ENCODE measurements around the gene SDF2.
A peak's percentile ranks its signal among the peaks of the same experiment; 100 is the strongest.
"Not testable (repeated sequence)": the region's sequence is repeated elsewhere in the genome, so short reads cannot be mapped to it uniquely, and the experiment has no call there.

The SDF2 gene

DNA sequence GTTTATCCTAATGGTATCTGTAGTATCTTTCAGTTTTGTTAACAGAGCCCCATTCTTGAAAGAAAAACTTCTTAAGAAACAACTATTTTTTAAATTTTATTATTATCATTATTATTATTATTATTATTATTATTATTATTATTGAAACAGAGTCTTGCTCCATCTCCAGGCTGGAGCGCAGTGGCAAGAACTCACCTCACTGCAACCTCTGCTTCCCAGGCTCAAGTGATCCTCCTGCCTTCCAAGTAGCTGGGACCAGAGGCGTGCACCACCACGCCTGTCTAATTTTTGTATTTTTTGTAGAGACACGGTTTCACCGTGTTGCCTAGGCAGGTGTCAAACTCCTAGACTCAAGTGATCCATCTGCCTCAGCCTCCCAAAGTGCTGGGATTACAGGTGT lies 23.7 kb upstream of the SDF2 start:
- DNase-seq (ENCODE audit: low spot score): no peak

DNA sequence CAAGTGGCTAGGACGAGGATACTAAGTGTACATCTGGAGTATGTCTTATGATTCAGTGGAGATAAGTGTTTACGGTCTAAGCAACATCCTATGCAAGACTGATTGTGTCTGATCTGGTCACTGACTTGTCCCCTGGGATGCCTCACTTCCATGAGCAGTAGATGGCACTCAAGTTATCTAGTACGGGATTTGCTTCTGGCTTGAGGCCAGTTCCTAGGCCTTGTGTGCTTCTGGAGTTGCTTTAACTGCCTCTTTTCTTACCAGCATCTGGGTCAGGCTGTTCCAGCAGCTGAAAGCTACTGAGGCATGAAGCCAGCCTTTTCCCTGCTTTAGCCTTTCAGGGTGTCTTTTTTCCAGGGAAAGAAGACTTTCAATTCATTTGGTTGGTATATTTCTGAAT lies 23.3 kb upstream of the SDF2 start:
- peak; percentile 95 for DNase-seq (ENCODE audit: low spot score)

DNA sequence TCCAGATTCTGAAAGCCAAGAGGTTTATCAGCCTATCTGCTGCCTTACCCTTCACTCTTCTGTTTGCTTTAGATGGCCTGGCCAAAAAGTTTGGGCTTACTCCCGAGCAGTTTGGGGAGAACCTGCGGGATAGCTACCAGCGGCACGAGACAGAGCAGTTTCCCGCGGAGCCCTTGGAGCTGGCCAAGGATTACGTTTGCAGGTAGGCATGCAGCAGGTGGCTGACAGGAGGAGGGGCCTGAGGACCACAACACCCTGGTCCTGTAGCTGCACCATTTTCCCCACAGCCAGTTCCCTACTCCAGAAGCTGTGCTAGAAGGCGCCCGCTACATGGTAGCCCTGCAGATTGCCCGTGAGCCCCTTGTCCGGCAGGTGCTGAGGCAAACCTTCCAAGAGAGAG lies 20.9 kb upstream of the SDF2 start:
- no peak for DNase-seq (ENCODE audit: low spot score)

DNA sequence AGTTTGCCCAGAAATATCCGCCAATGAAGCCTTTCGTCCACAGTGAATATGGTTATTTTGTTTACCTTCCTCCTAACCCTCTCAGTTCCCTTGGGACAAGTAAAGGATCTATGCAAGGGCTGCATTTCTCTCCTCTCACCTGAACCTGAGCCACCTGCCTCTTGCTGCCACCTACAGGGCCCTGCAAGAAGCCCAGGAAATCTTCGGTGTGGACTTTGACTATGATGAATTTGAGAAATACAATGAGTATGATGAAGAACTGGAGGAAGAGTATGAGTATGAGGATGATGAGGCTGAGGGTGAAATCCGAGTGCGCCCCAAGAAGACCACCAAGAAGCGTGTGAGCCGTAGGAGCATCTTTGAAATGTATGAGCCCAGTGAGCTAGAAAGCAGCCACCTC lies 14.3 kb upstream of the SDF2 start:
- no peak for DNase-seq (ENCODE audit: low spot score)

DNA sequence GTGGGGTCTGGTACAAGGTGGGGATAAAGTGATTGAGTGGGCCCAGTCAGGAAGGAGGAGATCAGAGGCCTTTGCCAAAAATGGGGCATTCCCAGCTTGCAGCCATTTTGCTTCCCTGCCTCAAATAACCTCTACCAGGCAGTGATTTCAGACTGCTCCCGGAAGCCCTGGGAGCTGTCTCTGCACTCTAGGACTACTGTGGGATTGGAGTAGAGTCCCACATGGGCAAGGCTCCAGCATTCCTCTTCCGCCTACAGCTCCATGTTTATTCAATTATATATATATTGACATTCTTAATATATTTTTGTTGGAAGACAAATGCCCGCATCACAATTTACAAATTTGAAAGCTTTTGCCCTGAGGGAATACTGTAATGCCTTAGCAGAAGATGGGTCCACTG lies 13.8 kb upstream of the SDF2 start:
- DNase-seq (ENCODE audit: low spot score): no peak

DNA sequence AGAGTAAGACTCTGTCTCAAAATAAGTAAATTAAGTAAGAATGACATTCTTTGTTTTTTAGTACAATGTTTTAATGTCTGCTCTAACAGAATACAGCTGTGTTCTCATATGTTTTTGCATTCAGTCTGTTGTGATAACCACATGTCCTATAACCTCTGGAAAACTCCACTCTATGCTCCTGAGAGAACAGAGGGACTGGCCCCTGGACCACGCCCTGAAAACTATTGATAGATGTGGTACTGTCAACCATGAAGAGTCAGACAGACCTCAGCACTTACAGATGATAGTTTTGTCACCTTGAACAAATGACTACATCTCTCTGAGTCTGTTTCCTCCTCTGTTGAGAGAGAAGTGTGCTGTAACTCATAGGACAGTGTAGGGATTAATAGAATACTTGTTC lies 8.2 kb upstream of the SDF2 start:
- DNase-seq (ENCODE audit: low spot score): no peak

DNA sequence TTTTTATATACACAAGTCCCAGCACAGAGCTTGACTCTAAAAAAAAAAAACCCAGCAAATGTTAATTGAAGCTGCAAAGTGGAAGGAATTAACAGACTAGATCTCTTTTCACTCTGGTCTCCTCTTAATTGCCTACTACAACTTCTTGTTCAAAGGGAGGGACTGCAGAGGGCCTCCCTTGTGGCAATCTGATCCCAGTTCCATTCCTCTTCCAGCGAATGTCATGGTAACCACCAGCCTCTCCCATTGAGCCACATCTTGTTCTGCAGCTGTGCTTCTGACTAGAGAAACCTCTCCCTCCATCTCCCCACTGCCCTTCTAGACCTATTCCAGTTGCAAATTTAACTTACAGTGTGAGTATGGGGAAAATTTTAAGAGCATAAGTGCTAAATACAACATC lies 6.2 kb upstream of the SDF2 start:
- DNase-seq (ENCODE audit: low spot score): no peak

DNA sequence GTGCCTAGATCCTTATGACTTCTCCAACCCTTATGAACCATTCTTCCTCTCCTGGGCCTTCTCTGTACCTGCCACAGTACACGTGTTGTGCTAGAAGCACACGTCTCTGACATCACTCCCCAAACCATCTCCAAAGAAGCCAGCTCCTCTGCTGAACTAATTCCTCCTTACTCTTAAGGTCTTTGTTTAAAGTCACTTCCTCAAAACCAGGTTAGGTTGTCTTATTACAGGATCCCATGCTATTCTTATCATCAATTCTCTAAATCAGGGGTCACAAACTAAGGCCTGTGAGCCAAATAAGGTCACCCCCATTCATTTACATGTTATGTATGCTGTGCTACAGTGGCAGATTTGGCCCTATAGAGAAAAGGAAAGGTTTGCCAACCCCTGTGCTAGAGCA lies 4.3 kb upstream of the SDF2 start:
- no peak for DNase-seq (ENCODE audit: low spot score)

DNA sequence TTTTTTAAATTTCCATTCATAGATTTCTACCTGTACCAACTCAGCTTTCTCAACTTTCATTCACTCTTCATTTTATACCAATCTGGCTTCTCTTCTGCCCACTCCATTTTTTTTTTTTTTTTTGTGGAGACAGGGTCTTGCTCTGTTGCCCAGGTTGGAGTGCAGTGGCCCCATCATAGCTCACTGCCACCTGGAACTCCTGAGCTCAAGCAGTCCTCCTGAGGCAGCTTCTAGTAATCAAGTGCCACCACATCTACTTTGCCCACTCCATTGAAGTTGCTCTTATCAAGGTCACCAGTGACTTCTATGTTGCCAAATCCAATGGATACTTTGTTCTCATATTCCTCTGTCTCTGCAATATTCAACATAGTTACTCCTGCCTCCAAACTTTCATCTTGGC lies 2.0 kb upstream of the SDF2 start:
- no peak for DNase-seq (ENCODE audit: low spot score)

DNA sequence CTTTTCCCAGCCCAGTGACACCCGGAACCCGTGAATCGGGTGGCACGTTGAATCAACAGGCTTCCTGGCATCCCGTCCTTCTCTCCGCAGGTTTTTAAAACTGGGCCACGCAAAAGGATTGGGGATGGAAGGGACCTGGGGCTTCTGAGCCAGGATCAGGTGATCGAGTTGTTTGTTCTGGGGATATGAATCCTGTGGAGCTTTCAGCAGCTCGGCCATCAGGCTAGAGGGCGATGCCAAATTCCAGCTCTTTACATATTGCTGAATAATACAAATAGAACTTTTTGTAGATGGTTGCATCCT lies 772 bp upstream of the SDF2 start:
- DNase-seq (ENCODE audit: low spot score): no peak

DNA sequence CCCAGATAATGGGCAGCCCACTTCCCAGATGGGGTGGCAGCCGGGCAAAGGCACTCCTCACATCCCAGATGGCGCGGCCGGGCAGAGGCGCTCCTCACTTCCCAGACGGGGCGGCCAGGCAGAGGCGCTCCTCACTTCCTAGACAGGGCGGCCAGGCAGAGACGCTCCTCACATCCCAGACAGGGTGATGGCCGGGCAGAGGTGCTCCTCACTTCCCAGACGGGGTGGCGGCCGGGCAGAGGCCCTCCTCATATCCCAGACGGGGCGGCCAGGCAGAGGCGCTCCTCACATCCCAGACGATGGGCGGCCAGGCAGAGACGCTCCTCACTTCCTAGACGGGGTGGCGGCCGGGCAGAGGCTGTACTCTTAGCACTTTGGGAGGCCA lies 2.2 kb downstream of the SDF2 start:
- DNase-seq (ENCODE audit: low spot score): not testable (repeated sequence)

DNA sequence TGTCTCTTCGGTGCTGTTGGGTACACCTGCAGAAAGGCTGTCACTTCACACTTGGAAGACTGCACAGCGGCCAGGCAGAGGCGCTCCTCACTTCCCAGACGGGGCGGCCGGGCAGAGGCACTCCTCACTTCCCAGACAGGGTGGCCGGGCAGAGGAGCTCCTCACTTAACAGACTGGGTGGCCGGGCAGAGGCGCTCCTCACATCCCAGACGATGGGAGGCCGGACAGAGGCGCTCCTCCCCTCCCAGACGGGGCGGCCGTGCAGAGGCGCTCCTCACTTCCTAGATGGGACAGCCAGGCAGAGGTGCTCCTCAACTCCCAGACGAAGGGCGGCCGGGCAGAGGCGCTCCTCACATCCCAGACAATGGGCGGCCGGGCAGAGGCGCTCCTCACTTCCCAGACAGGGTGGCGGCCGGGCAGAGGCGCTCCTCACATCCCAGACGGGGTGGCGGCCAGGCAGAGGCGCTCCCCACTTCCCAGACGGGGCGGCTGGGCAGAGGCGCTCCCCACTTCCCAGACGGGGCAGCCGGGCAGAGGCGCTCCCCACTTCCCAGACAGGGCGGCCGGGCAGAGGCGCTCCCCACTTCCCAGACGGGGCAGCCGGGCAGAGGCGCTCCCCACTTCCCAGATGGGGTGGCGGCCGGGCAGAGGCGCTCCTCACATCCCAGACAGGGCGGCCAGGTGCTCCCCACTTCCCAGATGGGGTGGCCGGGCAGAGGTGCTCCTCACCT lies 2.8 kb downstream of the SDF2 start:
- not testable (repeated sequence) for DNase-seq (ENCODE audit: low spot score)

DNA sequence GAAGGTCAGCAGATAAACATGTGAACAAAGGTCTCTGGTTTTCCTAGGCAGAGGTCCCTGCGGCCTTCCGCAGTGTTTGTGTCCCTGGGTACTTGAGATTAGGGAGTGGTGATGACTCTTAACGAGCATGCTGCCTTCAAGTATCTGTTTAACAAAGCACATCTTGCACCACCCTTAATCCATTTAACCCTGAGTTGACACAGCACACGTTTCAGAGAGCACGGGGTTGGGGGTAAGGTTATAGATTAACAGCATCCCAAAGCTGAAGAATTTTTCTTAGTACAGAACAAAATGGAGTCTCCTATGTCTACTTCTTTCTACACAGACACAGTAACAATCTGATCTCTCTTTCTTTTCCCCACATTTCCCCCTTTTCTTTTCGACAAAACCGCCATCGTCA lies 3.4 kb downstream of the SDF2 start:
- DNase-seq (ENCODE audit: low spot score): not testable (repeated sequence)

DNA sequence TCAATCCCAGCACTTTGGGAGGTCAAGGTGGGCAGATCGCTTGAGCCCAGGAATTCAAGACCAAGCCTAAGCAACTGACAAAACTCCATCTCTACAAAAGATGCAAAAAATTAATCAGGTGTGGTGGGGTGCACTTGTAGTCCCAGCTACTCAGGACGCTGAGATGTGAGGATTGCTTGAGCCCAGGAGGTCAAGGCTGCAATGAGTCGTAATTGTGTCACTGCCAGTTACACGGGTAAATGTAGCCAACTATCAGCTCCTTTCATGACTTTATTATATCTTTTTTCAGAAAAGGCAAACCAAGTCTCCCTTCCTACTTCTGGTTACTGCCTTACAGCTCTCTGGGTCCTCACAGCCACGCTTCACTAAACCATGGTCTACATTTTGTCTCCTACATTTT lies 4.0 kb downstream of the SDF2 start:
- DNase-seq (ENCODE audit: low spot score): no peak

DNA sequence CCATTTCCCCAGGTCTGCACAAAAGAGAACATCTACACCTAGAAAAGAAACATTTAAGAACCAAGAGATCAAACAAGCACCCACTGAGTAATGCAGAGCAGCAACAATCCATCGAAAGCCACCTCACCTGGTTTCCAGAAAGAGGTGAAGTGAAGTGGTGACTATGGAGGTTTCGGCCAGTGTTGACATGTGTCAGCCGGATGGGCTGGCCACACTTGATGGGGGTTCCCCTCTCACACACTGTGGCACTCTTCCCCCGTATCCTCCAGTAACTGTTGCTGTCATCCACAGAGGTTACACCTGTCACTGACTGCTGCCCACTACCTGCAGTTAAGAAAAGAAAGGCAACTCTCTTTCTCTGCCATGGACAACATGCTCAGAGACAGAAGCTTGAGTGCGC lies 6.5 kb downstream of the SDF2 start:
- no peak for DNase-seq (ENCODE audit: low spot score)

DNA sequence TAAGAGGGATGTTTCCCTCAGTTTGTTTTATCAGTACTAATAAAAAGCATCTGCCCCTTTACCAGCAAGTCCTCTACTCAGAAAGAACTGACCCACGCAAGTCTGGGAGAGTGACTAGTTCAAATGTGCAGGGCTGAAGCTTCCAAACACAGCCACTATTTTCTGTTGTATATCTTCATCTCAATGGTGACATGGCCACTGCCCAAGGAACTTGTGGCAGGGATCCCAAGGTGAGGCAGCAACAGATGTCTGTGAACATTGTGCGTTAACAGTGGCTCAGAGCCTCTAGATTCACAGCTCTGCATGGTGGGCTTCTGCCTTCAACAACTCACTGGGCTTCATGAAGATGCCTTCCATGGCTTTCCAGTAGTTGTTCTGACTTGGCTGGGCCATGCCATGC lies 13.0 kb downstream of the SDF2 start:
- DNase-seq (ENCODE audit: low spot score): no peak

DNA sequence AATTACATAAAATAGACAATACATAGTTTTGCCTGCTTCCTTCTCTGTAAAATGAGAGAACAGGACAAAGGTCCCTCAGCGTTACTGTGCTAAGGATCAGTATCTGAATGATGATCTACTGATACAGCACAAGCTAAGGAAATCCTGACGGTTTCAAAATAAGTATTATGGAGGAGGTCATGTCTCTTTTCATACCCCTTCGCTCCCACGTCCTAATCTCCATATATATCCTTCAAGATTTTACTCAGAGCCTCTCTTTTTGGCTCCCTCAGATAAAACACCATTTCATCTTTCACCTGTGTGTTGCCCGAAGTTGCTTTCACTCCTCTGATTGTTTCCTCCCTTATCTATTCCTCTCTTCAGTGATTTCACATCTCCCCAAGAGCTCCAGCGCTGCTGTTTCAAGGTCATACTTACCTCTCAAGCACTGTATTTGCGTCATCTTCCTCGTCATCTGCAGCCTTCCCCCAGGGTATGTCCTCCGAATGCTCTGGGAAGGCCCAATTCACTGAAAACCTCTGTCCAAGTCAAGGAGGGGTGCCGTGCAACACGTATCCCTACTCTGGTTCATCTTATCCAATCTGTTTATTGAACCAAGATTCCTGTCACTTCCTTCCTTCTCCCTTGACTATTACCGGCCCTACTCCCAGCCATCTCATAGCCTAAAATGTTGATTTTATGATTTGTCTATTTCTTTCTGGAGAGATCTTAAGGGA lies 15.5 kb downstream of the SDF2 start:
- no peak for DNase-seq (ENCODE audit: low spot score)

DNA sequence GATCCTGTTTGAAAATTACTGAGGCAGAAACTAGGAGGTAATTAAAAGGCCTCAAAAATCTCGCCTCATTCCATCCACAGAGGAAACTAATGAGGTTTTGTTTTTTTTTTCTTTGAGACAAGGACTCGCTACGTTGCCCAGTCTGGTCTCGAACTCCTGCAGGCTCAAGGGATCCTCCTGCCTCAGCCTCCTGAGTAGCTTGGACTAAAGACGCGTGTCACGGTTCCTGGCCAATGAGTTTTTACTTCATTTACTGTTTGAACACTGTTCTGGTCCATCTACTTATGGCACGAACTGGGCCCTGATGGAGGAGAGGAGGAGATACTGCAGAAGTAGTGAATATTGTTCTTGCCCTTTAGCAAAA lies 16.1 kb downstream of the SDF2 start:
- peak; percentile 20 for DNase-seq (ENCODE audit: low spot score)

DNA sequence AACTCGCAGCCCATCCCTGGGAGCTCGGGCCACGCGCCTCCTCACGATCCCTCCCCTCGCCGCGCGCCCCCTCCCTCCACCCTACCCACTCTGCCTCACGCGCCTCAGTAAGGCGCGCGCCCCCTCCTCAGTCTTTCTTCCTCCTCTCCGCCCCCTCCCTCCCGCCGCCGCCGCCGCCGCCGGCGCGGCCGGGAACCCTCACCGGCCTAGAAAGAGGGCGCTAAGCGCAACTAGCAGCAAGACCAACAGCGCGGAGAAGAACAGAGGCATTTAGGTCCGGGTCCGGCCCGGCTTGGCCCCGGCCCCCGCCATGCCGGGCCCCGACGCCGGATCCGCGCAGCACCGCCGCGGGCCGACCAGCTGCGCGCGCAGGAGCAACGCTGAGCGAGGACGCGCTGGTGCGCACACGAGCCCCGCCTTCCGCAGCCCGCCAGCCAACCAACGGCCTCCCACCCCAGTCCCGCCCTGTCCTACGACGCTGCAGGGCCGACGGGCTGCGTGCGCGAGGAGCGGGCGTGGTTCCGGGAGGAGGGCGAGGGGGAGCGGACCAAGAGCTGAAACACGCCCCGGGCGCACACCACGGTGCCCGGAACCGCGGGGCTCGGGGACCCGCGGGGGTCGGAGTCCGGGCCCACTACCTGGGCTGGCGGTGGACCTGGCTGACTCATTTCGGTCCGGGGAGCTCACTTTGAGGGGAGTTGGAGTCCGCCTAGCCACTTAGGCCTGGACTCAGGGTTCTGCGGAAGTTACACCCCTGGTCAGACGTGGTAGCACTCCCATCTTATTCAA lies 16.7 kb downstream of the SDF2 start, which contains the start of gene BLTP2:
Gene BLTP2, minus strand, starts transcription at position 372 of the 789 bp plus-strand sequence. Its CDS starts 102 bp downstream, at position 270.
- peak; percentile 94 for DNase-seq (ENCODE audit: low spot score)

DNA sequence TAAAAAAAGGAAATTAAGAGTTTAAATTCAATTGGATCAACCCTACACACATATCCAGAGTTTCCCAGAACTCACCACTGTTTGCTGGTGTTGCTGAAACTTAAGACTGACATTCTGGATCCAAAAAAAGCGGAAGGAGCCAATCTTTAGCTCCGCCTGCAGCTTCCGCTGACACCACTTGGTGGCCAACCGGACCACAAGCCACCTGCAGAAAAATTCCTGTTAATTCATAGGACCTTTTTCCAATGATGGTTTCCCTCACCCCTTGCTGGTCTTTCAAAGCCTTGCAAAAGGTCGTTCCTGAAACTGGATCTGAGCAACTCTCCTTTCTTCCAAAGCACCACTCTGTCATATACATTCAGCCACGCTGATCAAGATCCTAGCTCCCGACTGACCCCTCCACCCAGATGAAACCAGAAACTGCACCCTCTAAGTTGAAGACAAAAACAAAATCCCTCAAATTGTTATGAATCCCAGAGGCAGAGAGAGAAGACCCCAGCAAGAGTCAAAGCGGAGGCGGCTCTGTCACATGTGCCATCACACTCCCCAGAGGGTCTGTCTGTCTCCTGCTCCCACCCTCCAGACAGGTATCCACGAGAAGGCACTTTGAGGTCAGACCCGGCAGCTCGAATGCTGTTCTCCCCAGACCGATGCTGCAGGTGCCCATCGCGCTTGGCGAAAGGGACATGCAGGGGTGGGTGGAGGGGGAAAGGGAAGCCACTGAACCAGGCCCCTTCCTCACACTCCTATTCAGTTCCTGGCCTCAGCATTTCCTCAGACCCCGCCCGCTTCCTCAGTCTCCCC lies 17.5 kb downstream of the SDF2 start:
- peak; percentile 57 for DNase-seq (ENCODE audit: low spot score)

DNA sequence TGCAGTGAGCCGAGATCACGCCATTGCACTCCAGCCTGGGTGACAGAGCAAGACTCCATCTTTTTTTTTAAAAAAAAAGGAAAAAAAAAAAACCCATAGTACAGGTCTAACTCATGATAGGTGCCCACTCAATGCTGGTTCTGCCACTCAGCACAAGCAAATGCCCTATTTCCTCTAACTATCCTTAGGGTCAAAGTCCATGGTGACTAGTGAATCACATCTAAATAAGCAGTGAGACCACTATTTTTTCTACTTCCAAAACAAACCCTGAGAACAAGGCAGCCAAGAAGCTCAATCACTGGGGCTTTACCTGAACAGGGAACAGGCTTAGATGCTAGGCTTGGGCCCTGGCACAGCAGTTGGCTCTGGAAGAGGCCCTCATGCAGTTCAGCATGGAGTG lies 20.1 kb downstream of the SDF2 start:
- DNase-seq (ENCODE audit: low spot score): no peak

DNA sequence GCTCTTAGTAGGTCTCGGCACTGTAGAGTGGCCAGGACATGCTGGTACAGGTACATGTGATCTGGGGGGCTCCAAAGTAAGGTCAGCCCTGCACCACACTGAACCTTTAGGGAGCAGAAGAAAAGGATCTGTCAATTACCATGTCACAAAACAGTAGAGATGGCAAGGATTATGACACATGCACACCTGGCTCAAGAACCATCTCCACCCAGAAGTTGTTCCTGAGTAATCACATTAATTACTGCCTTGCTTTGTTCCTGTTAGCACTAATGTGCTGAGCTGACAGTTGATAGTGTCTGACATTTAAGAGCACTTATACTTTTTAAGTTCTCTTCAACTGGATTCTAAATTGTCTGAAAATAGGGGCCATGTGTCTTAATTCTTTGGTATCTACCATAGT lies 26.2 kb downstream of the SDF2 start:
- no peak for DNase-seq (ENCODE audit: low spot score)
